Activated CD8-positive, alpha-beta memory T cell treated with anti-CD3 and anti-CD28 coated beads, Interleukin-2, amount 50 U/mL, for 48 hours (primary cell): ENCODE results near the gene SFMBT1.
A peak's percentile ranks its signal among the peaks of the same experiment; 100 is the strongest.

Source experiments
- DNase-seq: peaks from one replicate; pipeline ENCODE4 v3.0.0-alpha.2; 2020

The SFMBT1 gene

DNA sequence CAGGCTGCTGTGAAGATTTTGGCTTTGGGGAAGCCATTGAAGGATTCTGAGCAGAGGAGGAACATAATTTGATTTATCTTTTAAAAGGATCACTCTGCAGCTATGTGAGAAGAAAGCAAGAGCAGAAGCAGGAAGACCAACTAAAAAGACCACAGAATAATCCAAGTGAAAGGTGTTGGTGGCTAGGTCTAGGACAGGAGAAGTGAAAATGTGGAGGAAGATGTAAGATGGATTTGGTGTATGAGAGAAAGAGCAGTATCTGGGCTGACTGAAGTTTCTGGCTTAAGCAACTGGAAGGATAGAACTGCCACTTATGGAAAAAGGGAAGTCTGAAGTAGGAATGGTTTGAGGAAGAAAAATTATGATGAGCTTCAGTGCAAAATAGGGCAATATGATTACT lies 62.0 kb downstream of the SFMBT1 start:
- no peak for DNase-seq

DNA sequence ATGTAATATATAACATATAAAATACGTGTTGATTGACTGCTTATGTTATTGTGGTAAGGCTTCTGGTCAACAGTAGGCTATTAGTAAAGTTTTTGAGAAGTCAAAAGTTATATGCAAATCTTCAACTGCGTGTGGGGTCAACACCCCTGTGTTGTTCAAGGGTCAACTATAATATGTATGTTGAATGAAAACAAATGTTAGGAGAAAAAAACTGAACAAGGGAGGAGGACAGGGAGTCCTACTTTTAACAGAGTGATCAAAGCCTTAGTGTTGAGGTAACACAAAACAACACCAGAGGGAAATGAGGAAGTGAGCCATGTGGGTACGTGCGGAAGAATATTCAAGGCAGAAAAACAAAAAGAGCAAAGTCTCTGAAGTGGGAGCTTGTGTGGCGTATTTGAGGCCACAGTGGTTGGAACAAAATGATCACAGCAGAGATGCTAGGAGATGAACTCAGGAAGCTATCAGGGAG lies 62.5 kb downstream of the SFMBT1 start:
- DNase-seq, result peak; percentile 72

DNA sequence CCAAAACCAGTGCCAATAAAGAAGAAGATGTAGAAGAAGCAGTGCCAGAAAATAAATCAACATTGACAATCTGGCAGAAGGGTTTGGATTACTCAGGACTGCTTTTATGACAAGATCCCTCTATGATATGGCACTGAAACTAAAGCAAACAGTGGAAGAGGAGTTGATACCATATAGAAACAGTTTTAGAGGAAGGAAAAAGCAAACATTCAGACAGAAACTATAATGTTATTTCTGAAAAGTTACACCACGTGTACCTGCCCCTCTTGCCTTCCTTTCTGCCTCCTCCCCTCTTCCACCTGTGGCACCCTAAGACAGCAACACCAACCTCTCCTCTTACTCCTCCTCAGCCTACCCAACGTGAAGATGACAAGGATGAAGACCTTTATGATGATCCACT lies 63.0 kb downstream of the SFMBT1 start:
- no peak for DNase-seq

DNA sequence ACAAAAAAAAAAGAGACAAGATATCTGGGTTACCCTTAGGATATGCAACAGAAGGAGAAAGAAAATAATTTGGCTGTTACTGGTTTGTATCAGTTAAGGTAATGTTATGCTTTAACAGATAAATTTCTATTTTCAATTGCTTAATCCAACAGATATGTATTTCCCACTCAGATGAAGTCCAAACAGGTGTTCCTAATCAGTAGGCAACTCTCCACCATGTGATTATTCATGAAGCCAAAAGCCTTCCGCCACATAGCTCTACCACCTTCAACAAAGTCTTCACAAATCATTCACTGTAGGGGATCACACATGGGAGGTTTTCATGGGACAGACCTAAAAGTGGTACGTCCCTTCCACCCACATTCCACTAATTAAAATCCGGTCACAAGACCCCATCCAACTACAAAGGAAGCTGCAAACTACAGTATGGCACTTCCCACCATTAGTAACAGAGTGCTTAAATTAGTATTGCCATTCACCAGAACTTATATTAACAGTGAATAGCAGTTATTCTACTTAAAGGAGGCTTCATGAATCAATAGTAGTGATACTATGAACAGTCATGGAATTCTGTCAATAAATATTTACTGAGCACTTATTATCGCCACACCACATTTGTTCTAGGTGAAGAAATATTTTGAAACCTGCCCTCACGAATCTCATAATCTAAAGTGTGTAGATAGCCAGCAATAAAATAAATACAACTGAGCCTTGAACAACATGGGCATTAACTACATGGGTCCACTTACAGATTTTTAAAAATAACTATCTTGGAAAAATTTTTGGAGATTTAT lies 66.5 kb downstream of the SFMBT1 start:
- no peak for DNase-seq

DNA sequence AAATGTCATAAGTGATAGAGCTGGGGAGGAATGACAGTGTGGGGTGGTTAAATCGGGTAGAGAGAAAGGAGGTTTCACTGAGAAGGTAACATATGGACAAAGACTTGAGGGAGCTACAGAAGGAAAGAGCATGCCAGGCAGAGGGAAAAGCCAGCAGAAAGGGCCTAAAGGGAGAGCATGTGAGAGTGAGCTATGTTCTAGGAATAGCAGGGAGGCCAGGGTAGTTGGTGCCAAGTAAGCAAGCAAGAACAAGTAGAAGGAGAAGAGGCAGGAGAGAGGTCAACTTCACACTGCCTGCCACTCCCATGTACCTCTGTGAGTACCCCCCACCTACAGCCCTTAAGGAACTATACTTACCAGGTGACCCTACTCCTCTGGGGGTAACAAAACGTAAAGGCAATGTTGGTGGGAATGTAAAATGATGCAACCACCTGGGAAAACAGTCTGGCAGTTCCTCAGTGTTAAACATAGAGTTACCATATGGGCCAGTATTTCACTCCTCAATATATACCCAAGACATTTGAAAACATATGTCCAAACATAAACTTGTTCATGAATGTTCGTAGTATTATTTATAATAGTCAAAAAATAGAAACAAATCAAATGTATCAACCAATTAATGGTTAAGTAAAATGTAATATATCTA lies 67.6 kb downstream of the SFMBT1 start:
- DNase-seq, result no peak

DNA sequence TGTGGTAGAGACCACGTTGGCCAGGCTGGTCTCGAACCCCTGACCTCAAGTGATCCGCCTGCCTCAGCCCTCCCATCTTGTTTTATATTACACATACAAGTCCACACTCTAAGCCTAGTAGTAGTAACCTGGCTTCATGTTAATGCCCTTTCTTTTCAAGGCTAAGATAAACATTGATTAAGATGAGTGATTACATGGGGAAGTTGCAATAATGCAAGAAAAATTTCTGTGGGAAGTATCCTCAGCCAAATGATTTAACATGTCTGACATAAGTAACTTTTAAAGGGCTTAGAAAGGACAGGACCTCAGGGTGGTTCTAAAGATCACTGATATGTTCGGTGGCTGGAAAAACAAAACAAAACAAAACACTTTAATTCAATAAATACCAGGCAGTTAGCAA lies 72.1 kb downstream of the SFMBT1 start:
- no peak for DNase-seq

DNA sequence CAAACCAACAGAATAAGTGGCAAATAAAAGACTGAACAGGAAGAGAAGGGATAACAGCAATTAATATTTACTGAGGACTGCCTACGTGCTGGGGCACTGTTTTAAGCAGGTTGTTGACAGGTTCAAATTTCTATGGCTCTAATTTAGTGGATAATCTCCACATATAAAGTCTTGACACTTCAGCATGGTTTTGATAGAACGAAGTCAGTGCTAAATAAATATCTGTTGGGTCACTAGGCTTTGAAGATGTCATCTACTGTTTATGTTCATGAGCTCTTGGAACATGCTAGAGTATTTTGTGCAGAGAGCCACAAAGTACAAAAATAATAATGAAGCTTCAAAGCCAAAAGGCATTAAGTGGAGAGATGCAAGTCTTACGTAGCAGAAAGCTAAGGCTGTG lies 74.0 kb downstream of the SFMBT1 start:
- no peak for DNase-seq

DNA sequence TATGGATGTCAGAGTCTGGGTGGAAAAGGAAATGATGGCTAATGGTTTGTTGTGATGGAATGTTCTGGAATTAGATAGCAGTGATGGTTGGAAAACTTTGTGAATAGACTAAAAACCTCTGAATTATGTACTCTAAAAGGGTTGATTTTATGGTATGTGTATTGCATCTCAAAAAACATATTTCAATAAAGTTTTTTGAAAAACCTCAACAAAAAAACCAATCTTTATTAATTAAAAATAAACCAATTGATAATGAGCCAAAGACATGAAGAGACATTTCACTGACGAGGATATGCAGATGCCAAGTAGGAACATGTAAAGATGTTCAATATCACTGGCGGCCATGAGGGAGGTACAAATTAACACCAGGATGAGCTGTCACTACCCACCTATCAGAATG lies 78.5 kb downstream of the SFMBT1 start:
- no peak for DNase-seq

DNA sequence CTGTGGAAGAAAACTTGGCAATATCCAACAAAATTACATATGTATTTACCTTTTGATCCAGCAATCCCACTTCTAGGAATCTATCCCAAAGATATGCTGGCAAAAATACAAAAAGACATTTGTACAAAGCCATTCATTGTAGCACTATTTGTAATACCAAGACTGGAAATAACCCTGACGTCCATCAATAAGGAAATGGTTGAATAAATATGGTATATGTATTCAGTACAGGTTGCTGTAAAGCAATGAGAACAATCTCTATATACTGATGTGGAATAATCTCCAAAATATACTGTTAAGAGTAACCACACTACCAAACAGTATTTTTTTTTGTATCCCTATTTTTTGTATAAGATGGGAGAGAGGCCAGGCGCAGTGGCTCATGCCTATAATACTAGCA lies 83.7 kb downstream of the SFMBT1 start:
- no peak for DNase-seq

DNA sequence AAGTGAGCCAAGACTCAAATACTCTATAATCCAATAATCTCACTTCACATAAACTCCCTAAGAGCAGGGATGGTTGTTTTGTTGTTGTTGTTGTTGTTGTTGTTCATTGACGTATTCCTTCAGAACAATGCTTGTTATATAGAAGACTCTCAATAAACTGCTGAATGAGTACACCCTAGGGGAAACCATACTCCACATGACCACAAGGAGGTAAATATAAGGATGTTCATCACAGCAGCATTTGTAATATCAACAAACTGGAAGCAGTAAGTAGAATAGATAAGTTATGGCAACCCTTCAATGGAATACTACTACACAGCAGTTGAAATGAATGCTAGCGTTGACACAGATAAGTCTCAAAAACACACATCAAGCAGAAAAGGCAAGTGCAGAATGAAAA lies 86.1 kb downstream of the SFMBT1 start:
- DNase-seq, result no peak

DNA sequence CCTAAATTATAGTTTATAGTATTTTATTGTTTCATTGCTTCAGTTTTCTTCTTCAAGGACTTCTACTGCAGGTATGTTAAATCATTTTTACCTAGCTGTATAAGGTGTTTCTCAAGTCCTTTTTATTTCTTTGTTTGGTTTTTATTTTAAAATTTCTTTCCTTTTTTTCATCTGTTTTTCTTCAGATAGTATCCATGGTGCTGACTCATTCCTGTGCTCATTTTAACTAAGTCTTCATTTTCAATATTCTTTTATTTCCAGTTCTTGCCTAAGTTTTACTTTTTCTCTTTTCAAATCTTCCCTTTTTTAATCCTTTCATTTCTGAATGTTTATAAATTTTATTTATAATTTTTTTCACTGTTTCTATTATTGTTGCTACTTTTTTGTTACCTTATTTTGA lies 106.3 kb downstream of the SFMBT1 start:
- no peak for DNase-seq

DNA sequence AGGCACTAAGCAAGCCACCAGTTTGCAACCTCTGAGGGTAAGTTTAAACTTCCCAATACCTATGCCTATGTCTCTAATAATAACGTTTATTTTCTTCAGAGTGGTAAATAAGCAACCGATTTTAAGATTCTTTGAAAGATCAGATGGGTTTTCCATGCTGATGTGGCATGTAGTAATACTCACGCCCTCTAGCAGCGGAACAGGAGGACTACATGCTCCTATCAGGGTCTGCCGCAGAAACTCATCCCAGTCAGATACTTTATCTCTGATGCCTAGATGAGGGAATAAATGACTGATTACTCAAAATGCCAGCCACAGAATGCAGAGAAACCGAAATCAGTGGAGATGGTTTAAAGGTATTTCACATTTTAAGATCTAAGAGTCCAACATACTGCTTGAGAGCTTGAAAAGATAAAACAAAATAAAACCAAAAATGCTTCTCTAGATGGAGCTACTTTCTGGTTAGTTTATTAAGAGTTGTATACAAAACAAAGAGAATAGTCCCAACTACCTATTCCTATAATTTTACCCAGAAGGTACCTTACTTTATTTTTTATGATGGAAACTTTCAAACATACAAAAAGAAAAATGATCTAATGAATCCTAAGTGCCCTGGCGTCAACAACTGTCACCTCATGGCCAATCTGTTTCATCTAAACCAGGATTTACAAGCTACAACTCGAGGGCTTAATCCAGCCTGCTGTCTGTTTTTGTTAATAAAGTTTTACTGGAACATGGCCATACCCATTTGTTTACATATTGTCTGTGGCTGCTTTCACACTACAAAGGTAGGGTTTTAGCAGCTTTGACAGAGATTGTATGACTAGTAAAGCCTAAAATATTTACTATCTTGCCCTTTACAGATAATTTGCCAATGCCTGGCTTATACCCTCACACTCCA lies 111.0 kb downstream of the SFMBT1 start:
- DNase-seq, result peak; percentile 59

DNA sequence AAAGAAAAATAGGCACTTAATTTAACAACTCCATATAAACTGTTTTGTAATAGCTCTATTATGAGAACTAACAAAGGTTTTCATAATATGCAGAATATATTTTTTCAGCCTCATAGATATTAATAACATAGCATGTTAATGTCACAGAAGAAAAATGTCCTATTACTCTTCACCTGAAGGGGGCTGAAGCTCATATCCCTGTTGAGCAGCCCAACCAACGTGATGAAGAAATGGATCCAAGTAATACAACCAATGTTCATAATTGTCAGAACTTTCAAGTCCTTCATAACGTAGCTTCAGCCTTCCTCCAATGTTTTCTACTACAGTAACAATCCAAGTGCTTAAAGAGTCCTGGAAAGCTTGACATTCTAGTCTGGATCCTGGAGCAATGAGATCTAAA lies 114.0 kb downstream of the SFMBT1 start:
- DNase-seq, result no peak

DNA sequence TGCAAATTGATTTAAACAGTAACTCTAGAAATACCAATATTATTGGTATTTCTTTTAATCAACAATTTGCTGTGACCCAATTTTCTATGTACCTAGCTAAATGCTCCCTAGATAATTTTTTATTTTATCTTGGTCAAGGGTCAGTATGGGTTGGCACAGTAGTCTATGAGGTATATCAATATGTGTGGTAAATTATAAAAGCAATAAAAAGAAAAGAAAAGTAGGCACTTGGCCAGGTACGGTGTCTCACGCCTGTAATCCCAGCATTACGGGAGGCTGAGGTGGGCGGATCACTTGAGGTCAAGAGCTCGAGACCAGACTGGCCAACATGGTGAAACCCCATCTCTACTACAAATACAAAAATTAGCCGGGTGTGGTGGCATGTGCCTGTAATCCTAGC lies 114.5 kb downstream of the SFMBT1 start:
- no peak for DNase-seq

DNA sequence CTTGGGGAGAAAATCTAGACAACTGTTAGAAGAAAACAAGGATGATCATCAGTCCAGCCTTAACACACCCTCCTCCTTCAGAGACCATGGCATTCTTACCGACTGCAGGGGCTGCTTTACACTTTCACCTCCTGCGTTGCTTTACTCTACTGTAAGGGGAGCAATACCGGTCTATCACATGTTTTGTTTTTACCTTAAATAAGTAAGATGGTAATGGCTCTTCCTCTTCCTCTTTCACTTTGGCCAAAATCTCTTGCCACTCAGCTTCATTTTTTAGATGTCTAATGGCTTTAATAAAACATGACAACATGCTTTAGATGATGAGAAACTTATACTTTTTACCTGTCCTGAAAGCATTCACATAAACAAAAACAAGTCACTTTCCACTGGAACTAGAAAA lies 115.1 kb downstream of the SFMBT1 start:
- no peak for DNase-seq

DNA sequence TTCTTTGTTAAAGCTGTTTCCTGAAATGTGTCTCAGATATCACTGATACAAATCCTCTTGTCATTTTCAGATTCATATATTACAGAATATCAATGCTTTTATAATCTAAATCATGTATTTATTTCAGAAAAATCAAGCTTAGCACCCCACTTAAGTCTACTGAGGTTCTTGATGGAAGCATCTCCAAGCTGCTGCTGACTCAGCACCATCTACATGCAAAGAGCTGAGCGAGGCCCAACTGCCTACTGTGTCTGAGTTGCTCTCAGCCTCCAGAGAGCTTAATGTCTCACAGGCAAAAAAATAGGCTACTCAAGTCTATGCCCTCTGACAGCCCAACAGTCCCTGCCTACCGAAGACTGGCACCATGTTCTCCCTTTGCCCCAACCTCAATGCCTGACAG lies 119.3 kb downstream of the SFMBT1 start:
- no peak for DNase-seq

DNA sequence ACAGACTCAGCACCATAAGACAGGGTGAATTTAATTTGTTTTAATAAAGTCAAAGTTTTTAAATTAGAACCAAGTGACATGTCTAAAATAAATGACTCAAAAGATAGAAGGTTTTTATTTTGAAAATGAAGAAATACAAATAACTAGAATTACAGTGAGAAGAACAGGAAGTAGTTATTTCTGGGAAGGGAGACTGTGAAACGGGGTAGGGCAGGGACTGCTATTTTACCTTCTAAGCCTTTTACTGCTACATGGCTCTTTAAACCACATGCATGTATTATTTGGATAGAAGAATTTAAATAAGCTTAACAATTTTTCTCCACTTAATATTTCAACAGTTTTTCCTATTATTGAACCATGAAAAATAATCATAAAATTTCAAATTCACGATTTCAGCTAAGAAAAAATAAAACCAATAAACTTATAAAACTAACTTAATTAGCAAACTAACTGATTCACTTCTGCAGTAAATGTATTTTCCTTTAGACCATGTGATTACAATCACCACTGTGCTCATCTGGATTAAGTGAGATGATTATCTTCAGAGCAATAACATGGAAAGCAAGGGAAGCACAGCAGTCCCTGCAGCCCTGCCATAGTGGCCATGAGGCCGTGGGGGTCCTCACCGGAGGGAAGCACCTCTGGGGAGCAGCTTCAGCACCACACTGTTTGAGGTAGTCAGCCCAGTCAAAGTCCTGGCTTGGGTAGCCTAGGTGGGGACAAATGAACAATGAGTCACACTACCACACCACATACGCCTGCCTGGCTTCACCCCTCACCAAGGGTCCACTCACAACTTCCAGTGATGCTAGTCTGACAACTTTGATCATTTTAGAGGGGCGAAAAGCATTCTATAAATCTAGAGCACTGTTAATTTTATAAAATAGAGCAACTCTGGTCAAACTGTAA lies 120.2 kb downstream of the SFMBT1 start:
- no peak for DNase-seq

DNA sequence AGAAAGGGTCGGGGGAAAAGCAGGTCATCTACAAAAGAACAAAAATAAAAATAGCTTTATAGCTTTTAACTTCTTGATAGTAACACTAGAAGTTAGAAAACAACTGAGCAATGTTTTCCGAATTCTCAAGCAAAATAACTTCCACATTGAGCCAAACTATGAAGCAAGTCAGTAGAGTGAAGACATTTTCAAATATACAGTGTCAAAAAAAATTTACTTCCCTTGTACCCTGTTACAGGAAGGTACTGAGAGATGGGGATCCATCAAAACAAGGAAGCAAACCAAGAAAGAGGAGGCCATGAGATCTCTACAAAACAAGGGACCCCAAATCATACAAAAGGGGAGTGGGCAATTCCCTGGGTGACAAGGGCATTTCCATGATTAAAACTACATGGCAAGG lies 121.9 kb downstream of the SFMBT1 start:
- DNase-seq, result no peak

DNA sequence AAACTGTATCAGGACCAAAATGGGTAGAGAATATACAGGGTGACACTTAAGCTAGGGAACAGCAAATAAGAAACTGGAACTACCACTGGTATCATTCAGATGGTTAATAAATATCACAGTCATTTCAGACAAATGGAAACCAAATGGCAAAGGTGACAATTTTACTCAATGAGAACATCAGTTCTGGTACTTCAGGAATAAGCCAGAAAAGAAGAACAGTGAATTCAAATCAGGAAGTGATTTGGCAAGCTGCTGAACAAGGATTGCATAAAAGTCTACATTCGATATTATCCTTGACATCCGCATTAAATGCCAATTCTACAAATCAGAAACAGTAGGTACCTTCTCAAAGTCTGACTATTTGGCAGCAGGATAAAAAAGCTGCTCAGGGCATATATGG lies 125.0 kb downstream of the SFMBT1 start:
- DNase-seq, result no peak

DNA sequence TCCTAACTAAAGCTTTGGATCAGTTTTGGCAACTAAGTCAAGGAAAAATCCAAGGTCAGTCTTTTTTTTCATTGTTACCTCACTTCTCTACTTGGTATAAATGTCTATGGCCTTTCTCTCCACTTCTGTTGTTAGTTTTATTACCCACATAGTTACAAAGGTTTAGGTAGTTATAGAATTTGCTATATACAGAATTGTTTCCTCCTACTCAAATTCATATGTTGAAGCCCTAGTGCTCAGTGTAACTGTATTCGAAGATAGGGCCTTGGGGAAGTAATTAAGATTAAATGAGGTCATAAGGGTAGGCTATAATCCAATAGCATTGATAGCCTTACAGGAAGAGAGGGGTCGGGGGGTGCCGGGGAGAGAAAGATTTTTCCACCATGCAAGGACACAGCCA lies 128.8 kb downstream of the SFMBT1 start:
- no peak for DNase-seq

DNA sequence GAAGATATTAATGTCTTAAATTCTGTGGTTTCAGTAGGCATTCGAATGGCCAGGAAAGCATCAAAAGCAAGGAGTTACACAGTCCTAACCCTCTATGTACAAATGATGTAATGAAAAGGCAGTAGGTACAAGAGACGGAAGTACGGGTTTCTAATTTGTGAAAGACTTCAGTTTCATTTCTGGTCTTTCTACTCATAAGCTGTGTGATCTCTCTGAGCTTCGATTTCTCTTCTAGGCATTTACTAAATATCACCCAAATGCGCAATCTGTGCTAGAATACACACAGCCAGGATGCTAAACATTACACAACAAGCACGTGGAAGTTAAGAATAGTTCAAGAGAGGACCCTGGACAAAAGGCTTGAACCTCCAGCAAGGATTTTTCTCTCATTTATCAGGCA lies 130.6 kb downstream of the SFMBT1 start:
- no peak for DNase-seq

DNA sequence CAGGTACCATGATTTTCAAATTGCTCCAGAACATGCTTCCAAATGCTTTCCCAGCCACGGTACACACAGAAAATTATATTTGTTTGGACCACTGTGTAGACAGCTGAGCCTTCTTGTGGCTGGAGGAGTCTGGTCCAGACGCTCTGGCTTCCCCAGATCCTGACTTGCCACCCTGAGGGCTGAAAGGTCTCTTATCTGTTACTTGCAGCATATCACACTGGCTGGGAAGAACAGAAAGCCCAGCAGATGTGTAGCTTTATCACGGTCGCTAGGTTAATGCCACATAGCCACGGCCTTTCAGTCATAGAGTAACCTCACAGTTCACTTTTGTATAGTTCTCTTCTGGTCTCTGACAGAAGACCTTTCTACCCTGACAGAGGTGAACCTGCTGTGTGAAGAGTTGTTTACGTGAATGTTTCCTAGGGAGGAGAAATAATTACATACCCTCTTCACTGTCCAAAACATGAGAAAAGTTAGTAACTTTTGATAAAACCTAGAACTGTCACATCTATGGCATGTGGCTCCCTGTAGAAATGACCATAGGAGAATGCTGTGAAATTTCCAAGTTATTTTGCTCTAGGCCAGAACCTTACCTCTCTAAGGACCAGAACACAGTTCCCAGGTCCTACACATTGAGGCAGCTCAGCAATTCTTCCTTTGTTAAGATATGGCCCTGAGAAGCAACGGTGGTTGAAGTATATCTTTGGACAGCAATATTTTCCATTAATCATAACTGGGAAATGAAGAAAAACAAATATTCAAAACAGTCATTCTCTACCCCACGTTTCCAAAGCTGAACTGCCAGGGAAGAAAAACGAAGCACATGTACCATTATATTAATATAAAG lies 132.8 kb downstream of the SFMBT1 start:
- no peak for DNase-seq
